Activated T-cell treated with anti-CD3 and anti-CD28 coated beads, Interleukin-2, amount 50 U/mL, for 24 hours (primary cell): Measurements from ENCODE around the gene DENND6B.
"Not testable (repeated sequence)": the region's sequence is repeated elsewhere in the genome, so short reads cannot be mapped to it uniquely, and the experiment has no call there.

Experiments
- DNase-seq: peaks from one replicate; pipeline ENCODE4 v3.0.0-alpha.2; 2020
- H3K27ac Mint-ChIP-seq: 2 replicates; pipeline ENCODE4 v1.8.0; 2020; ENCODE audit warnings: mild to moderate bottlenecking, mixed read lengths
- H3K27me3 Mint-ChIP-seq: 2 replicates; pipeline ENCODE4 v1.8.0; 2020; ENCODE audit warnings: mixed read lengths
- H3K36me3 Mint-ChIP-seq: 2 replicates; pipeline ENCODE4 v1.8.0; 2020; ENCODE audit warnings: low read depth, mixed read lengths
- H3K4me1 Mint-ChIP-seq: 2 replicates; pipeline ENCODE4 v1.8.0; 2020; ENCODE audit warnings: low read depth, mixed read lengths
- H3K4me3 Mint-ChIP-seq: 2 replicates; pipeline ENCODE4 v1.8.0; 2020; ENCODE audit warnings: mild to moderate bottlenecking, moderate library complexity, mixed read lengths
- H3K9me3 Mint-ChIP-seq: 2 replicates; pipeline ENCODE4 v1.8.0; 2020; ENCODE audit warnings: mixed read lengths

Gene DENND6B

DNA sequence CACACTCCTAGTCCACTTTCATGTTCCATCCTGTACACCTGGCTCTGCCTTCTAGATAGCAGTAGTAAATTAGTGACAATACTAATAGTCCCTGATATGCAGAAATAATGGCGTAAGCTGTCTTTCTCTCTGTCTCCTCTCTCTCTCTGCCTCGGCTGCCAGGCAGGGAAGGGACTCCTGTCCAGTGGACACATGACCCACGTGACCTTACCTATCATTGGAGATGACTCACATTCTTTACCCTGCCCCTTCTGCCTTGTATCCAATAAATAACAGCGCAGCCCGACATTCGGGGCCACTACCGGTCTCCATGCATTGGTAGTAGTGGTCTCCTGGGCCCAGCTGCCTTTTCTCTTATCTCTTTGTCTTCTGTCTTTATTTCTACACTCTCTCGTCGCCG is 53.0 kb downstream of the DENND6B start:
- peaks cover 14% of the 10 kb centered on the region for H3K4me1 Mint-ChIP-seq
- H3K27ac Mint-ChIP-seq, H3K27me3 Mint-ChIP-seq, H3K9me3 Mint-ChIP-seq, H3K4me3 Mint-ChIP-seq, DNase-seq, H3K36me3 Mint-ChIP-seq: not testable (repeated sequence)

DNA sequence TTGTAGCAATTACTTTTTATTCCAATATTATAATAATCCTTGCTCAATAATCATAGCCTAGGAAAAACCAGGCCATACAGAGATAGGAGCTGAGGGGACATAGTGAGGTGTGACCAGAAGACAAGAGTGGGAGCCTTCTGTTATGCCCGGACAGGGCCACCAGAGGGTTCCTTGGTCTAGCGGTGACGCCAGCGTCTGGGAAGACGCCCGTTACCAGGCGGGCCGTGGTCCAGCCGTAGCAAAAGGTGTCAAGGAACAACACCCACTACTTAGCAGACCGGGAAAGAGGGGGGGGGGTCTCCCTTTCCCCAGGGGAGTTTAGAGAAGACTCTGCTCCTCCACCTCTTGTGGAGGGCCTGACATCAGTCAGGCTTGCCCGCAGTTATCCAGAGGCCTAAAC is 53.5 kb downstream of the DENND6B start:
- not testable (repeated sequence) for DNase-seq, H3K36me3 Mint-ChIP-seq, H3K9me3 Mint-ChIP-seq, H3K27me3 Mint-ChIP-seq, H3K4me3 Mint-ChIP-seq, H3K27ac Mint-ChIP-seq
- H3K4me1 Mint-ChIP-seq: peaks cover 17% of the 10 kb centered on the region

DNA sequence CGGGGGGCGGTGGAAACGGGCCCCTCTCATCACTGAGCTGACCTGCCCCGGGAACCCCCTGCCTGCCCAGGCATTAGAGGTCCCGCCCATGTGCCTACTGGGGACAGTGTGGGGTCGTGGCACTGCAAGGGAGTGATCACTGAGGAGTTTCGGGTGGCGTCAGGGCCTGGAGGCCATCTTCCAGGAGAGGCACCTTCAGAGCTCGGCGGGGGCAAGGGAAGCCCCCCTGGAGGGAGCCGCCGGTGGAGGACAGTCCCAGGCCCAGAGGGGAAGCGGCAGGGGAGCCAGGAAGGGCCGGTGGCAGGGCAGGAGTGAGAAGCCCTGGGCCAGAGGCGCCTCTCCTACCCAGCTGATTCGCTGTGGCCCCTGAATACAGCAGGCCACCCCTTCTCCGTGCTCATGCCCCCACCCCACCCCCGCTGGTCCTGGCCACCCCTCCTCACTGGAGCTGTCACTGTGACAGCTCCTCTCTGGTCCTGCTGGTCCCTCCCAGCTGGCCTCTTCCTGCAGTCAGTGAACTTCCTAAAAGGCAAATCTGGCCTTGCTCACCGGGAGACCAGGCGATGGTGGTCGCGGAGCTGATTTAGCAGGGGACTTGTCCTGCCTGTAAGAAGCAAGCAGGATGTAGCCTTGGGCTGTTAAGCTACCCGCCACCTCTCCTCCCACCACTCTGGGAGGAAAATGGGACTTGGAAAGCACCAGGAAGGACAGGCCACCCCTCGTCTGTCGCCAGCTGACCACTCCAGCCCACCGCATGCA is 54.6 kb downstream of the DENND6B start:
- Mint-ChIP-seq H3K9me3 (no peaks in the 10 kb centered on the region), H3K27me3 (peaks cover 10% of the 10 kb centered on the region), H3K27ac (no peak overlapping the region), H3K4me3 (no peak overlapping the region), H3K36me3 (no peaks in the 10 kb centered on the region), H3K4me1 (peaks cover 21% of the 10 kb centered on the region)
- no peak for DNase-seq

DNA sequence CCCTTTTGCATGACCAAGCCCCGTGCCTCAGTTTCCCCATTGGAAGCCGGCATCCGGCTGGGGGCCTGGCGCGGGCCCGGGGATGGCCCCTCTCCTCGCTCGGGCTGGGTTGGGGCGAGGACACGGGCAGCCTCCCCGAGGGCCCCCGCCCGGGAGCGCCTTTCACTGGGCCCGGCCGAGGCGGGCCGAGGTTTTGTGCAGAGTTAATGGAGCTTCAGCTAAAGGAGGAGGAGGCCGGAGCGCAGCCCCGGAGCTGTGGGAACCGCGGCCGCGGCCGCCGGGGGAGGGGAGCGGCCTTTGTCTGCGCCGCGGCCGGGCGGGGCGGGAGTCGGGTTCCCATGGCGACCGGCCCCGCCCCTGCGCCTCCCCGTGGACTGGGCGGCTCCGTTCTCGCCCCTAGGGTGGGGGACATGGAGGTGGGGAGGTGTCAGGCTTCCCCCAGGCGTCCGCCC is 55.3 kb downstream of the DENND6B start:
- no peak overlapping the region for H3K4me3 Mint-ChIP-seq
- no peaks in the 10 kb centered on the region for H3K9me3 Mint-ChIP-seq
- peaks cover 10% of the 10 kb centered on the region for H3K27me3 Mint-ChIP-seq
- DNase-seq: peak; percentile 70
- no peaks in the 10 kb centered on the region for H3K36me3 Mint-ChIP-seq
- H3K4me1 Mint-ChIP-seq: peaks cover 21% of the 10 kb centered on the region
- H3K27ac Mint-ChIP-seq: no peak overlapping the region

DNA sequence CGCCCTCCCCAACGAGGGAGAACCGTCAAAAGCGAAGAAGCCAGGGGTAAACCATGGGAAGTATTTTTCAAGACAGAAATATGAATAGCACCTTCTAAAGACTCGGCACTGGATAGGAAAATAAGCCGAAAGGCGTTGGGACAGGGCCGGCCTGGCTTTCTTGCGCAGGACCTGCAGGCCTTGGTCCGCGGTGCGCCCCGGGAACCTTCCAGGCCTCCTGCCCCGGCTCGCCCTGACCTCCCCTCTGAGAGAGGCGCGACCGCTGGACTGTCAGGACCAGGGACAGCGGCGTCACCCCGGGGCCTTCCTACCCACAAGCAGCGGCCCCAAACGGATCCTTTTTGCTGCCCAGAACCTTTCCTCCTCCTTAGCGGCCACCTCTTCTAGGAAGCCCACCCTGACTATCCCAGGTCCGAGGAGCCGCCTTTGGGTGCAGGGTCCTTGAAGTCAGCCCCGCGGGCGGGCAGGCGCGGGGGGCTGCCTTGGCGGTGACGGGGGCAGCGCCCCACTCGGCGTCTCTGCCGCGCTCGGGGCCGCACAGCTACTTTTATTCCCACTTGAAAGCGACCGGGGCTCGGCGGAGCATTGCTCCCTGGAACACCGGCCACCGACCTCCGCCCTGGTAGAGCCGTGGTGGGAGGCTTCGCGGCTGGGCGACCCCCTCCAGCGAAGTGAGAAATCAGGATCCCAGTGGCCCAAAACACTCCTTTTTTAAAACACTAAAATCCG is 56.0 kb downstream of the DENND6B start:
- peaks cover 21% of the 10 kb centered on the region for H3K4me1 Mint-ChIP-seq
- H3K27ac Mint-ChIP-seq: no peak overlapping the region
- peak; percentile 79 for DNase-seq

DNA sequence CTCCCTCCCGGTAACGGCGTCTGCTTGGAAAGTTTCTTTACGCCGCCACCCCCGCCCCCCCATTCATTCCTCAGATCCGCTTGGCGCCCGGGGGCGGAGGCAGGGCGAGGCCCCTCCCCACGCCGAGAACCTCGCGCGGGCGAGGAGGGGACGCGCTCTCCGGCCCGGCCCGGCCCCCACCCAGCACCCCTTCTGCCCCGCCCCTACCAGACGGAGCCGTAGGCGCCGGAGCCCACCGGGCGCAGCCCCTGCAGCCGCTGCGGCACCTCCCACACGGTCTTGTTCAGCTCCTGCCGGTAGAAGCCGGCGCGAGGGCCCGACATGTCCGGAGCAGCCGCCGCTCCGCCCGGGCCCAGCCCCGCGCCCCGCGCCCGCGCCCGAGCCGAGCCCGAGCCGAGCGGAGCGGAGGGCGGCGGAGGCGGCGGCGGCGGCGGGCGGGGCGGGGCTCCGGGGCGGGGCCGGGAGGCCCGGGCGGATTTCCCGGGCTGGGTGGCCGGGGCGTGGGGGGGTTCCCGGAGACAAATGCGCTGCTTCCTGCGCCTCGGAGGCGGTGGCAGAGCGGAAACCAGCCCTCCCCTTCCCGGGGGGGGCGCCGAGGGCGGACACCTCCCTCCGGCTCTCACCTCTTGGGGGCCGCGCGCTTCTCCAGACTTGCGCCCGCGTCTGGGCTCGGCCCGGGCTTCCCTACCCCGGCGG is 56.7 kb downstream of the DENND6B start, which contains the start of gene MAPK11:
TSS of gene MAPK11 (minus strand) at position 411 of the 696 bp plus-strand sequence. CDS start at position 323, 88 bp downstream.
- peaks cover 10% of the 10 kb centered on the region for H3K27me3 Mint-ChIP-seq
- DNase-seq: peak; percentile 81

More for the DNA sequence above, 56.0 kb downstream of the DENND6B start:
- no peaks in the 10 kb centered on the region for H3K36me3 Mint-ChIP-seq
- peak overlapping the region; percentile 69 for H3K4me3 Mint-ChIP-seq
- peaks cover 10% of the 10 kb centered on the region for H3K27me3 Mint-ChIP-seq
- no peaks in the 10 kb centered on the region for H3K9me3 Mint-ChIP-seq

DNA sequence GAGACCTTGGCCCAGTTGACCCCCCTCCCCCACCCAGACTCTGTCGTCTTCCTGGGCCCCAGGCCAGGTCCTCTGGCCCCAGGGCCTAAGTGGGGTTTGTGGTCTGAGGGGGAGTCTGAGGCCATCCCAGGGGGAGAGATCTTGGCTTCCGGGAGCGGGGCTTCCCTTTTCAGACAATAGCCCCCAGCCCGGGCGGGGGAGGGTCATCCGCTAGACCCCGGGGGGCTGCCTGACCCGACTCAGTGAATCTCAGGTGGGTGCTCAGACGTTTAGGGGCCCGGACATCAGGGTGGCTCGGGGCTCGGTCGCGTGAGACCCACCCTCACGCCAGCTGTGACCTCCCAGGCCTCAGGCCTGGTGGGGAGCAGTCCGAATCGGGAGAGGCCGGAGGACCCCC is 57.2 kb downstream of the DENND6B start:
- Mint-ChIP-seq H3K9me3 (no peaks in the 10 kb centered on the region), H3K4me3 (peak overlapping the region; percentile 74), H3K4me1 (peaks cover 21% of the 10 kb centered on the region), H3K27ac (no peak overlapping the region), H3K36me3 (no peaks in the 10 kb centered on the region), H3K27me3 (peaks cover 10% of the 10 kb centered on the region)
- DNase-seq: no peak

More for the DNA sequence above, 56.7 kb downstream of the DENND6B start, which contains the start of gene MAPK11:
- Mint-ChIP-seq H3K4me3 (peak within 1 kb of the TSS; percentile 74), H3K36me3 (no peaks in the 10 kb centered on the region), H3K9me3 (no peaks in the 10 kb centered on the region), H3K4me1 (peaks cover 21% of the 10 kb centered on the region), H3K27ac (no peak within 1 kb of the TSS)

DNA sequence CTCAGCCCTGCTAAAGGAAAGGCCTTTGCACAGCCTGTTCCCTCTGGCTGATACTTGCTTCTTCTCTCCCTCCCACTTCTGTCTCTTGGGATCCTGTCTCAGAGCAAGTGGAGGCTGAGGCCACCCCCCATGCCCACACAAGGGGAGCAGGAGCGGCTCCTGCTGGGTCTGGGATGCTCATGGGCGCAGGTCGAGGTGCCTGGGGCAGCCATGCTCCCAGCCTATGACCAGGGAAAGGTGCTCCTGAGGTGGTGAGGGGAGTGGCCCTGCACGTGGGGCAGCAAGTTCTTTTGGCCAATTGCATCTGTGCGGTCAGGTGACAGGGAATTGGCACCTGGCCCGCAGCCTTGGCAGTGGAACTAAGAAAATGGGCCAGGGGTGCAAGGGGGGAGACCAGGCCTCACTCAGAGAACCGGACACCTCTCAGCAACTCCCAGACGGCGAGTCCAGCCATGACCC is 58.1 kb downstream of the DENND6B start:
- Mint-ChIP-seq H3K4me1 (peaks cover 17% of the 10 kb centered on the region), H3K4me3 (peak overlapping the region; percentile 74), H3K9me3 (no peaks in the 10 kb centered on the region), H3K27me3 (peaks cover 16% of the 10 kb centered on the region), H3K27ac (no peak overlapping the region), H3K36me3 (no peaks in the 10 kb centered on the region)
- no peak for DNase-seq

DNA sequence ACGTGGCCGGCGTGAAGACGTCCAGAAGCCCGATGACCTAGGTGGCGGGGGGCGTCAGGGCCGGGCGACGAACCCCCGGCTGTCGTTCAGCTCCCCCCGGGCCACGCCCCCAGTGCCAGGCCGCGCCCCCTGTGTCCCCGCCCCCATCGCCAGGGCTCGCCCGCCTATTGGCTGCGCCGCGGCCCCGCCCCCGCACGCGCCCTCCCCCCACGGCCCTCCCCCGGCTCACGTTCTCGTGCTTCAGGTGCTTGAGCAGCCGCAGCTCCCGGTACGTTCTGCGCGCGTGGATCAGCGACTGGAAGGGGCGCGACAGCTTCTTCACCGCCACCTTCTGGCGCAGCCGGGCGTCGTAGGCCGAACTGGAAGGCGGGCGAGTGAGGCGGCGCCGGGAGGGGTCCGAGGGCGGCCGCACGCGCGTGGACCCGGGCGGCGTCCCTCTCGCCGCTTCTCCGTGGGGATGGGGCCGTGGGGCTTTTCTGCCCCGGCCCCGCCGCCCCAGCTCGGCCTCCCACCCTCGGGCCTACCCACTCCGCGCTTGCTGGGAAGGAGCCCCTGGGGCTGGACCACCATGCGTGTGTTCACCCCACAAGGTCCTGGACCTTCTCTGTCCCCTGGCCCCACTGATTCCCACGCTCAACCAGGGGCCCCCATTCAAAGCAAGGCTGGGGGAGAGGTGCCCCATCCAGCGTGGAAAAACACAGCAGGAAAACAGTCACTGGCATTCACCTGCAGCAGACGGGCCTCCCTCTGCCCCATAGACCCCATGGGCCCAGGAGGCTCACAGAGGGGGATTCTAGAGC is 59.0 kb downstream of the DENND6B start:
- H3K4me3 Mint-ChIP-seq: no peak overlapping the region
- no peaks in the 10 kb centered on the region for H3K9me3 Mint-ChIP-seq
- peaks cover 24% of the 10 kb centered on the region for H3K27me3 Mint-ChIP-seq
- DNase-seq: peak; percentile 66
- no peaks in the 10 kb centered on the region for H3K36me3 Mint-ChIP-seq
- no peak overlapping the region for H3K27ac Mint-ChIP-seq
- peaks cover 17% of the 10 kb centered on the region for H3K4me1 Mint-ChIP-seq

DNA sequence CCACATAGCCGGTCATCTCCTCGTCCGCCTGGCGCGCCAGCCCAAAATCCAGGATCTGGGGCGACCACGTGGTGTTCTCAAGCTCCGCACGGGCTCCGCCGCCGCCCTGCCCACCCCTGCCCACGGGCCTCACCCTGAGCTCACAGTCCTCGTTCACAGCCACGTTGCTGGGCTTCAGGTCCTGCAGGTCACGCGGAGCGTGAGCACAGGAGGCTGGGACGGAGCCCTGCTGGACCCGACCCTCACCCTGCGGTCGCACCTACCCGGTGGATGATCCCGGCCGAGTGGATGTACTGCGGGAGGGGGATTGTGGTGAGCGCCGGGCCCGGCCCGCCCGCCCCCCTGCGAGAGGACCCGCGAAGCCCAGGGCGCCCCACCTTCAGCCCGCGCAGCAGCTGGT is 59.8 kb downstream of the DENND6B start:
- Mint-ChIP-seq H3K27ac (no peak overlapping the region), H3K36me3 (no peaks in the 10 kb centered on the region), H3K9me3 (no peaks in the 10 kb centered on the region), H3K27me3 (peaks cover 27% of the 10 kb centered on the region), H3K4me3 (no peak overlapping the region), H3K4me1 (peaks cover 24% of the 10 kb centered on the region)
- DNase-seq: no peak

DNA sequence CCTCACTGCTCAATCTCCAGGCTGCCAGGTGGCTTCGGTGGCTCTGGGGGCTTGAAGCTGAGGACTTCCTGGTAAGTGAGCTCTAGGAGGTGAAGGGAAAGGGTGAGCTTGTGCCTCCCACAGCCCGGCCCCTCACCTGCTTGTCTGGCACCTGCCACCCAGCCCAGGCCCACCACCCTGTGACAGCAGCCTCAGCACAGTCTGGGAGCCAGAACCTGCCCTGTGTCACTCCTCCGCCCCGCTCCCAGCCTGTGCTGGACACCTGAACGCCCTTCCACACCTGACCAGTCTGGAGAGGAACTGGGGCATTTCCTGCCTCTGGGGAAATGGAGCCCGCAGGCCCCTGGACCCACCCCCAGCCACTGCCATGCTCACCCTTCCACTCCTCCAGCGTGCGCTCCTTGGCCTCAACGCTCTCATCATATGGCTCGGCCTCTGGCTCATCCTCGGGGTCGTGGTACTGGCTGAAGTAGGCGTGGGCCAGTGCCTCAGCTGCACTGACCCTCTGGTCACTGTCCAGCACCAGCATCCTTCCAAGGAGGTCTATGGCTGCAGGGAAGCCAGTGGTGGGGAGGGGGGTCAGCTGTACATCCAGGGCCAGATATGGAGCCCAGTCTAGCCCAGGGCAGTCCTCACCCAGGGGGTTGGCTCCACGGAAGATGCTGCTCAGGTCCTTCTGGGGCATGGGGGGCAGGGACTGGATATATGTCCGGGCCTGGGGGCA is 61.7 kb downstream of the DENND6B start:
- Mint-ChIP-seq H3K4me1 (peaks cover 18% of the 10 kb centered on the region), H3K9me3 (no peaks in the 10 kb centered on the region), H3K36me3 (no peaks in the 10 kb centered on the region), H3K4me3 (no peak overlapping the region), H3K27me3 (peaks cover 36% of the 10 kb centered on the region), H3K27ac (no peak overlapping the region)
- DNase-seq: no peak

DNA sequence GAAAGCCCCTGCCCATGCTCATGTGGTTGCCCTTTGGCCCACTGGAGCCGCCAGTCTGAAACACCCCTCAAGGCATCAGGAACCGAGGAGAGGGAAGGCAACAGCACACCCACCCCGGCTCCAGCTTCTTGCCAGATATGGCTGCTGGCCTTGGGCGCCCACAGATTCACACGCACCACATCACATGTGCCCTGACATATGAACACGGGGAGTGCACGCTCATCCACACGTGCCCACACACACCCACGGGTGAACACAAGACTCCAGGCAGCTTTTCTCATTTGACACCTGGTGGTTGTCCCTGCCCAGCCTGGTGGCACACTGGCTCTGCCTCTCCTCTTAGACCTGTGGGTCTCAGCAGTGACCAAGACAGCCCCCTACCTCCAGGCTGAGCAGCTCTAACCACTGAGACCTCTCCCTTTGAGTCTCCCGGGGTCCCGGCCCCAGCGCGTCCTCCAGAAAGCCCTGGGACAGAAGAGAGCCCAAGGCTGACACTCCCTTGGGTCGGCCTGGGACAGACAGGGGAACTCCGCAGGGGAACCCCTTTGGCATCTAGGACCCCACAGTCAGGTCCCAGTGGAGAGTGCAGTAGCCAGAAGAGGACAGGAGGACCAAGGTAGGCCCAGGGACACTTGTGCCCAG is 62.6 kb downstream of the DENND6B start:
- Mint-ChIP-seq H3K9me3 (no peaks in the 10 kb centered on the region), H3K27me3 (peaks cover 43% of the 10 kb centered on the region)

DNA sequence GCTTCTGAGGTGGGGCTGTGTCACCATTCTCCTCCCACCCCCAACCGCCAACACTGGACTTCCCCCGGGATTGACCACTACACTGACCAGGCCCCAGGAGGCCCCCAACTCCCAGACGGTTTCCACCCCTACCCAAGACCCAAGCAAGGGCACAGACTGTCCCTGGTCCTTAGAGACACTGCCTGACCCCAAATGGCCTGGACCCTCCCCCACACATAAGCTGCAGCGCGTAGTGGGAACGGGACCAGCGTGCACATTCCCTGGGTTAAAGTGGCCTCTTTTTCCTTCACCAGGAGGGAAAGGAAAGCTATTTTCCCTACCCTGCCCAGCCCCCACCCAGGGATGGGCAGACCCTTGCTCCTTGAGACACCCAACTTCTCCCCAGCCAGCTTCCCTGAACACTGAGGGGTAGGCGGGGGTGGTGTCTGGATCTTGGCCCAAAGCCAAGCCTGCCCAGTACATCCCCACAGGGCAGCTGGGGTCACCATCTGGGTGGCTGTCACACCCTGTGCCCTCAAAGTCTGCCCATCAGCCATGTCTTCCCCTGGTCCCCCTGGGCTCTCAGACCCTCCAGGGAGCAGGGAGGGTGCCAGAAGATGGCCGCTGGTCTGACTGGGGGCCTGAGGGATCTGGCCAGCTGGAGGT is 63.7 kb downstream of the DENND6B start:
- H3K36me3 Mint-ChIP-seq: no peaks in the 10 kb centered on the region
- H3K4me3 Mint-ChIP-seq: no peak overlapping the region
- DNase-seq: no peak
- no peaks in the 10 kb centered on the region for H3K9me3 Mint-ChIP-seq
- H3K4me1 Mint-ChIP-seq: peaks cover 9% of the 10 kb centered on the region
- H3K27ac Mint-ChIP-seq: no peak overlapping the region
- peaks cover 50% of the 10 kb centered on the region for H3K27me3 Mint-ChIP-seq

More for the DNA sequence above, 62.6 kb downstream of the DENND6B start:
- Mint-ChIP-seq H3K4me1 (peaks cover 15% of the 10 kb centered on the region), H3K27ac (no peak overlapping the region), H3K4me3 (no peak overlapping the region), H3K36me3 (no peaks in the 10 kb centered on the region)
- no peak for DNase-seq
